Erythroblast (primary cell): Measurements from ENCODE around the gene ANKRD2.

Experiments used
- GATA1 ChIP-seq: IDR thresholded peaks from 2 replicates; pipeline ENCODE4 v1.6.1; 2011; ENCODE audit warnings: low read depth, mild to moderate bottlenecking, control low read depth, low read length, moderate library complexity
- POLR2A ChIP-seq: IDR thresholded peaks from 2 replicates; pipeline ENCODE4 v1.6.1; 2011; ENCODE audit warnings: mild to moderate bottlenecking, low read length

DNA sequence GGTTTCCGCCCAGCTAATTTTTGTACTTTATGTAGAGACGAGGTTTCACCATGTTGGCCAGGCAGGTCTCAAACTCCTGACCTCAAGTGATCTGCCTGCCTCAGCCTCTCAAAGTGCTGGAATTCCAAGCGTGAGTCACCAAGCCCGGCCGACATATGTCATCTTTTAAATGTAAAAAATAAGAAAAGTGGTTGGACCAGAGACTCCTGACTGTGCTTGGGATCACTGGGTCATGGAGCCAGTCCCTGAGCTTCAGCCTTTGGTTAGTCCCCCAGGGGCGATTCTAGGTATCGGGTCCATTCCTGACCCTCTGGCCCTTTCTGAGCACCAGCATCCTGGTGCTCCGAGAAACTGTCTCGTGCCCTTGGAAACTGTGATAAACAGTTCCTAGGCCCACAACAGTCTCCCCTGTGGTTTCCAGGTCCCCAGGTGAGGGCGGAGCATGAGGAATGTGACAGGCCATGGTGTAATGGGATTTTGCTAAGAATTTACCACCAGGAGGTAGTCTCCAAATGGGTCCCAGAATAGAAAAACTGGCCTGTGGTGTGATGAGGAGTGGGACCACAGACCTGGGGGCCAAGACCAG lies 41.1 kb upstream of the ANKRD2 start:
- TF ChIP-seq POLR2A (no peak), GATA1 (no peak)
